Peyer's patch (tissue), 4 donors: ENCODE data around the gene LILRB3. TPM values are rescaled to one million over a fixed set of nuclear protein-coding genes. Genes with fewer than 3 reads are reported as not detected.
"Not testable (repeated sequence)": the region's sequence is repeated elsewhere in the genome, so short reads cannot be mapped to it uniquely, and the experiment has no call there.

Experiments
- DNase-seq, 3 donors: peaks; one replicate each; pipeline ENCODE4 v3.0.0-alpha.2; 2017 to 2019
- H3K27ac ChIP-seq, 4 donors: fragments of 200-600 bp; sonication (generic); one replicate each; pipeline ENCODE4 v1.5.1; 2016 to 2019
- H3K27me3 ChIP-seq, 2 donors: fragments of 200-600 bp; sonication (generic); one replicate each; pipeline ENCODE4 v1.5.1; 2019
- H3K36me3 ChIP-seq, 3 donors: fragments of 200-600 bp; sonication (generic); one replicate each; pipeline ENCODE4 v1.5.1; 2016 to 2019
- H3K4me1 ChIP-seq, 4 donors: fragments of 200-600 bp; sonication (generic); one replicate each; pipeline ENCODE4 v1.5.1; 2016 to 2019
- H3K4me3 ChIP-seq, 4 donors: fragments of 200-600 bp; sonication (generic); 1 replicate in 3 of 4; 2 replicates in 1 of 4; pipeline ENCODE4 v1.5.1; 2016 to 2019; ENCODE audit warnings: mild to moderate bottlenecking in 1 of 4
- H3K9me3 ChIP-seq, 4 donors: fragments of 200-600 bp; sonication (generic); one replicate each; pipeline ENCODE4 v1.5.1; 2016 to 2019; ENCODE audit warnings: mild to moderate bottlenecking in 1 of 4
- POLR2A ChIP-seq, 2 donors: fragments of 450-650 bp; IDR thresholded peaks; one replicate each; pipeline ENCODE4 v1.5.1; 2017; ENCODE audit warnings: antibody characterized with exemption in 2 of 2, mild to moderate bottlenecking in 2 of 2, moderate library complexity in 2 of 2
- total RNA-seq, 4 donors: library from RNA; depleted of rRNA; stranded (reverse); fragments of >200 nt; gene quantifications; one replicate each; pipeline ENCODE4 v1.1.0, GENCODE V29; 2016
- TF ChIP-seq, protein P1 (sequence below), 6 experiments: fragments of 450-650 bp in 4 of 6; fragments of 200-600 bp in 2 of 6; sonication (generic) in 1 of 6; IDR thresholded peaks; one replicate each; pipeline ENCODE4 v1.5.1; 2017 to 2019; ENCODE audit warnings: antibody characterized with exemption in 6 of 6, mild to moderate bottlenecking in 3 of 6, moderate library complexity in 1 of 6

LILRB3 gene
- total RNA-seq, 4 donors from 2014 or later: 3.1 to 16.5 (median 5.6) TPM; not detected in 1

DNA sequence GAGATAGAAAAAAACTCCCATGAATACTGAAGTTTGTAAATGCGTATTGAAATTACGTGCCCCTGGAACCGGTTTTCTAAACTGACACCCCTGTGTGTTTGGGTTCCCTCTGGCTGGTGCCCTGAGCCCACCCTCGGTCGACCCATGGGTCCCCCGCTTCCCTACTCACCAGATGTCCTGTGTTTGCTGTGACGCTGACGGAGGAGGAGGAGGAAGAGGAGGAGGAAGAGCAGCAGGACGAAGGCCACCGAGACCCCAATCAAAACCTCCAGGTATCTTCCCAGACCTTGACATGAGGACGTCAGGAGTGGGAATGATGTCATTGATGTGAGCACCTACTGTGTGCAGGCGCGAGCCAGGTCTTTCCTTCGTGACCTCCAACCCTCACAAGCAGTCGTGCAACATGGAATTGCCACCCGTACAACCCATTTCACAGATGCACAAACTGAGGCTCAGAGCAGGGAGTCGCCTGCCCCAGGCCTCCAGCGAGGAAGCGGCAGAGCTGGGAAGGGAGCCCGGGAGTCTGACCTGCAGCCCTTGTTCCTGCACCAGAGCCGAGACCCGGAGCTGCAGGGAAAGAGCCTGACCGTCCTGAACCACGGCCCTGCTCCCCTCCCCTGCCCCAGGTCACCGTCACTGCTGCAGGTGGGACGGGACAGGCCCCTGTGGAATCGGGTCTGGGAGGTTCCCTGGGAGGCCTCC is 3.7 kb downstream of the LILRB3 start:
- no peaks in the 10 kb centered on the region for H3K36me3 ChIP-seq
- no peaks in the 10 kb centered on the region for H3K9me3 ChIP-seq
- no peak overlapping the region for H3K4me3 ChIP-seq
- H3K27ac ChIP-seq: no peak overlapping the region
- no peaks in the 10 kb centered on the region for H3K27me3 ChIP-seq
- H3K4me1 ChIP-seq: no peaks in the 10 kb centered on the region
- DNase-seq: peak in 1 of 3 donors; percentile 34
- TF ChIP-seq, protein P1, sequence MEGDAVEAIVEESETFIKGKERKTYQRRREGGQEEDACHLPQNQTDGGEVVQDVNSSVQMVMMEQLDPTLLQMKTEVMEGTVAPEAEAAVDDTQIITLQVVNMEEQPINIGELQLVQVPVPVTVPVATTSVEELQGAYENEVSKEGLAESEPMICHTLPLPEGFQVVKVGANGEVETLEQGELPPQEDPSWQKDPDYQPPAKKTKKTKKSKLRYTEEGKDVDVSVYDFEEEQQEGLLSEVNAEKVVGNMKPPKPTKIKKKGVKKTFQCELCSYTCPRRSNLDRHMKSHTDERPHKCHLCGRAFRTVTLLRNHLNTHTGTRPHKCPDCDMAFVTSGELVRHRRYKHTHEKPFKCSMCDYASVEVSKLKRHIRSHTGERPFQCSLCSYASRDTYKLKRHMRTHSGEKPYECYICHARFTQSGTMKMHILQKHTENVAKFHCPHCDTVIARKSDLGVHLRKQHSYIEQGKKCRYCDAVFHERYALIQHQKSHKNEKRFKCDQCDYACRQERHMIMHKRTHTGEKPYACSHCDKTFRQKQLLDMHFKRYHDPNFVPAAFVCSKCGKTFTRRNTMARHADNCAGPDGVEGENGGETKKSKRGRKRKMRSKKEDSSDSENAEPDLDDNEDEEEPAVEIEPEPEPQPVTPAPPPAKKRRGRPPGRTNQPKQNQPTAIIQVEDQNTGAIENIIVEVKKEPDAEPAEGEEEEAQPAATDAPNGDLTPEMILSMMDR (IDR thresholded peaks at IDR 0.05): no peak
- TF ChIP-seq POLR2A (IDR thresholded peaks at IDR 0.05): no peak

DNA sequence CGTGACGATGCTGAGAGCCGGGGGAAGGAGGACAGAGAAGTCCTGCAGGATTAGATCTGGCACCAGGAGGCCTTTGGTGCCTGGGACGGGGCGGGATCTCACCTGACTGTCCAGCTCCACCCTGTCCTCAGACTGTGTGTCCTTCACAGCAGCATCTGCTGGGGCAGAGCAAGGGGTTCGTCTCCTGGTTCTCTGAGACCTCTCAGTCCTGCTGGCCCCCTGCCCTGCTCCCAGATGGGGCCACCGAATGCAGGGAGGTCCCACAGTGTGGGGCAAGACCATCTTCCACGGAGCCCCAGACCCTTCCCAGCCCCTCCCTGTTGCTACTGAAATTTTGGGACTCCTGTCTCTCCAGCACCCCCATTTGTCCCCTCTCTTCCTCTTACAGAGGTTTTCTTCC is 4.5 kb downstream of the LILRB3 start:
- no peak for TF ChIP-seq POLR2A (IDR thresholded peaks at IDR 0.05)
- TF ChIP-seq, protein P1 (IDR thresholded peaks at IDR 0.05): no peak
- Histone ChIP-seq H3K36me3 (no peaks in the 10 kb centered on the region), H3K4me3 (no peak overlapping the region), H3K27me3 (no peaks in the 10 kb centered on the region), H3K9me3 (no peaks in the 10 kb centered on the region), H3K4me1 (no peaks in the 10 kb centered on the region), H3K27ac (no peak overlapping the region)
- DNase-seq: peak in 1 of 3 donors; percentile 40

DNA sequence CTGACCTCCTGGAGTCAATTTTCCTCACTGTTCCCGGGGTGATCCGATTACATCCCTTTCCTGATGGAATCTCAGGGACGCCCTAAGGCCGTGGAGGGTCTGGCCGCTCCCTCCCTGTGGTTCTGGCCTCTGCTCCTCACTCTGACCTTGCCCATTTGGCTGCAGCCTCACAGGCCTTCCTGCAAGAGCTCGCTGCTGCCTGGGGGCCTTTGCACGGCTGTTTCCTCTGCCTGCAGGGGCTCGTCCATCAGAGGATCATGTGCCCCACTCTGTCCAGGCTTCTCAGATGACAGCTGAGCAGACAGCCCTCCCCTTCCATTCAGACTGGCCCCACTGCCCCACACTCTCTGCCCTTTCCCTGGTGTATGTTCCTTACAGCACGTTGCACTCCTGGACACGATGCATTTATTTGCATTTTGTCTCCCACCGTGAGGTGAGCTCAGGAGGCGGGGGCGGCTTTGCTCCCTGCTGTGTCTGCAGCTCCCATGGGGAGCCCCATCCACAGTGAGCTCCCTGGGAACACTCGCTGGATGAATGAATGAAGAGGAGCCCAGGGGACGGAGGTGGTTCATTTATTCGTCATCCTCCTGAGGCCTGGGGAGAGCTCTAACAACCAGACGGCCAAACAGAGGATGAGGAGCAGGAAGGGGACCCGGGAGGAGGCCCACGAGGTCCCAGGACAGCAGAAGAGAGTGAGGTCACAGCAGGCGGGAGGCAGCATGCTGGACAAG is 5.1 kb downstream of the LILRB3 start:
- not testable (repeated sequence) for H3K9me3 ChIP-seq, H3K27me3 ChIP-seq, H3K27ac ChIP-seq, H3K4me1 ChIP-seq, H3K4me3 ChIP-seq, H3K36me3 ChIP-seq
- peak in 1 of 3 donors; percentile 26 for DNase-seq

DNA sequence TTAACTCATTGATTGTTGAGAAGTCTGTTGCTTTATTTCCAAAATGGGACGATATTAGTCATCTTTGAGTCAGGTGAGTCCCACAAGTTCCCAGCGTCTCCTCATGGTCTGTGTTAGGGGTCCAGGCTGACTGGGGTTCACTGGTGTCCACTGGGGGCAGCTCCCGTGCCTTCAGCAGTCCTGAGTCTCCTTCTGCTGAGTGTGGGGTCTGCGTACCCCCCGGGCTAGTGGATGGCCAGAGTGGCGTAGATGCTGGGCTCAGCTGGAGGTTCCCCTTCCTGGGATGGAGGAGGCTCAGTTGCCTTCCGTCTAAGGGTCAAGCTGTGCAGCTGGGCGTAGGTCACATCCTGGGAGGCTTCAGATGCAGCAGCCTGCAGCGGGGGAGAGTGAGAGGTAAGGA is 5.9 kb downstream of the LILRB3 start:
- Histone ChIP-seq H3K27ac (no peak overlapping the region), H3K36me3 (no peaks in the 10 kb centered on the region), H3K4me1 (no peaks in the 10 kb centered on the region), H3K4me3 (no peak overlapping the region), H3K27me3 (no peaks in the 10 kb centered on the region), H3K9me3 (no peaks in the 10 kb centered on the region)
- peak in 1 of 3 donors; percentile 42 for DNase-seq
- TF ChIP-seq, protein P1 (IDR thresholded peaks at IDR 0.05): no peak
- TF ChIP-seq POLR2A (IDR thresholded peaks at IDR 0.05): no peak

DNA sequence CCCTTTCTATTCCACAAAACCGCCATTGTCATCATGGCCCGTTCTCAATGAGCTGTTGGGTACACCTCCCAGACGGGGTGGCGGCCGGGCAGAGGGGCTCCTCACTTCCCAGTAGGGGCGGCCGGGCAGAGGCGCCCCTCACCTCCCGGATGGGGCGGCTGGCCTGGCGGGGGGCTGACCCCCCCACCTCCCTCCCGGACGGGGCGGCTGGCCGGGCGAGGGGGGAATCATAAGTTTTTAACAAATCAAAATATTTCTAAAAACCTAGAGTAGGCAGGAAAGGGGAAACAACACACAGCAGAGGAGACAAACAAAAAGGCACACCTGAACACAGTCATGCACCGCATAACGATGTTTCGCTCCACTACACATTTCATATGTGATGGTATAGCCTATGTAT is 8.1 kb downstream of the LILRB3 start:
- not testable (repeated sequence) for DNase-seq, H3K4me3 ChIP-seq, H3K36me3 ChIP-seq, H3K9me3 ChIP-seq, H3K27me3 ChIP-seq, H3K27ac ChIP-seq, H3K4me1 ChIP-seq

DNA sequence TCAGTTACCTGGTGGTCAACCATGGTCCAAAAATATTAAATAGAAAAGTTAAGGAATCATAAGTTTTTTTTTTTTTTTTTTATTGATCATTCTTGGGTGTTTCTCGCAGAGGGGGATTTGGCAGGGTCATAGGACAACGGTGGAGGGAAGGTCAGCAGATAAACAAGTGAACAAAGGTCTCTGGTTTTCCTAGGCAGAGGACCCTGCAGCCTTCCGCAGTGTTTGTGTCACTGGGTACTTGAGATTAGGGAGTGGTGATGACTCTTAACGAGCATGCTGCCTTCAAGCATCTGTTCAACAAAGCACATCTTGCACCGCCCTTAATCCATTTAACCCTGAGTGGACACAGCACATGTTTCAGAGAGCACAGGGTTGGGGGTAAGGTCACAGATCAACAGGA is 8.6 kb downstream of the LILRB3 start:
- H3K27ac ChIP-seq, H3K4me3 ChIP-seq, H3K9me3 ChIP-seq, DNase-seq, H3K27me3 ChIP-seq, H3K36me3 ChIP-seq: not testable (repeated sequence)
- peaks cover 1 to 14% (median 6%) of the 10 kb centered on the region in 4 donors for H3K4me1 ChIP-seq

DNA sequence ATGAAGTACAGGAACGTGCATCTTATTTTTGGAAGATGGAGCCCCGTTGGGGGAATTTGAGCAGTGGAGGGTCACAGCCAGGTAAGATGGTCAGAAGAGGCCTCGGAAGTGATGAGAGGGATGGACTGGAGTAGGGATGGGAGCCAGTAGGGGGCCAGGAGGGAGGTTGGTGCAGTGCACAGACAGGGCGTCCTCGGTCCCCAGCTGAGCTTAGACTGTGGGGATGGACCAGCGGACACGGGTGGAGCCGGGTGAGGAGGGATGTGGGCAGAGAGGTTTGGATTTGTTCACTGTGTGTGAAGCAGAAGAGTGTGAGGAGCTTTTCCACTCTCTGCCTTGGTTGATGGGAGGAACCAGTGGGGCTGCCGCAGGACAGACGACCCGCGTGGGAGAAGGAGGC is 11.6 kb downstream of the LILRB3 start:
- no peaks in the 10 kb centered on the region for H3K9me3 ChIP-seq
- peaks cover 10 to 43% (median 19%) of the 10 kb centered on the region in 4 donors for H3K4me1 ChIP-seq
- H3K27me3 ChIP-seq: no peaks in the 10 kb centered on the region
- DNase-seq: no peak
- H3K36me3 ChIP-seq: peaks cover 0 to 19% (median 0%) of the 10 kb centered on the region in 3 donors
- peak overlapping the region in 2 of 4 donors; percentile 83 to 87 for H3K27ac ChIP-seq
- TF ChIP-seq, protein P1 (IDR thresholded peaks at IDR 0.05): no peak
- no peak for TF ChIP-seq POLR2A (IDR thresholded peaks at IDR 0.05)
- peak overlapping the region in 1 of 4 donors; percentile 5 for H3K4me3 ChIP-seq
